Measurements from ENCODE around the gene RAVER2.

- TF ChIP-seq POLR2A (IDR thresholded peaks at IDR 0.05) (no peak), EP300 (IDR thresholded peaks at IDR 0.05) (no peak), CTCF (IDR thresholded peaks at IDR 0.05) (no peak), POLR2AphosphoS5 (IDR thresholded peaks at IDR 0.05) (no peak)
Measured at GRCh38 chr1:64775113-64775512, 30.2 kb downstream of the RAVER2 start.

Data from gastroesophageal sphincter (tissue), 3 donors.